Astrocyte (in vitro differentiated cells and primary cell): Measurements from ENCODE around the gene CNTN5. TPM values are rescaled to one million over a fixed set of nuclear protein-coding genes. Genes with fewer than 3 reads are reported as not detected.

Experiments used
- DNase-seq: peaks from one replicate; pipeline ENCODE4 v3.0.0-alpha.2; 2010; ENCODE audit warnings: low read depth
- FAIRE-seq: peaks from 2 replicates; lab custom pipeline; 2011; peaks lifted over from hg19 to GRCh38; lab: Jason Lieb, UNC
- H2AFZ ChIP-seq: 2 replicates; pipeline ENCODE4 v1.6.0; 2012; ENCODE audit warnings: low read depth, low read length, inconsistent platforms
- H3K27ac ChIP-seq: 2 replicates; pipeline ENCODE4 v1.5.1; 2011; ENCODE audit warnings: low read depth, low read length, inconsistent platforms
- H3K27me3 ChIP-seq: 2 replicates; pipeline ENCODE4 v1.6.0; 2011; ENCODE audit warnings: low read length, inconsistent platforms; ENCODE audit not compliant: insufficient read depth
- H3K36me3 ChIP-seq: 2 replicates; pipeline ENCODE4 v1.5.1; 2011; ENCODE audit warnings: low read length, inconsistent platforms; ENCODE audit not compliant: insufficient read depth
- H3K4me1 ChIP-seq: 2 replicates; pipeline ENCODE4 v1.5.1; 2011; ENCODE audit warnings: low read length, inconsistent platforms; ENCODE audit not compliant: insufficient read depth
- H3K4me2 ChIP-seq: 2 replicates; pipeline ENCODE4 v1.6.0; 2012; ENCODE audit warnings: low read length, inconsistent platforms
- H3K4me3 ChIP-seq: 2 replicates; pipeline ENCODE4 v1.5.1; 2011; ENCODE audit warnings: low read depth, mild to moderate bottlenecking, low read length, inconsistent platforms; ENCODE audit not compliant: insufficient read depth
- H3K79me2 ChIP-seq: 2 replicates; pipeline ENCODE4 v1.6.0; 2012; ENCODE audit warnings: mild to moderate bottlenecking, low read length, inconsistent platforms; ENCODE audit not compliant: insufficient read depth
- H3K9ac ChIP-seq: 2 replicates; pipeline ENCODE4 v1.6.0; 2012; ENCODE audit warnings: mild to moderate bottlenecking, low read length, inconsistent platforms
- H3K9me3 ChIP-seq: 2 replicates; pipeline ENCODE4 v1.5.1; 2012; ENCODE audit warnings: low read depth, mild to moderate bottlenecking, low read length, inconsistent platforms; ENCODE audit not compliant: insufficient read depth
- H4K20me1 ChIP-seq: 2 replicates; pipeline ENCODE4 v1.6.0; 2012; ENCODE audit warnings: low read length, inconsistent platforms; ENCODE audit not compliant: insufficient read depth
- H3K27ac Mint-ChIP-seq: one replicate; pipeline ENCODE4 v1.8.0; 2021; ENCODE audit warnings: mild to moderate bottlenecking, mixed read lengths; ENCODE audit not compliant: unreplicated experiment
- H3K27me3 Mint-ChIP-seq: one replicate; pipeline ENCODE4 v1.8.0; 2021; ENCODE audit warnings: low read depth, mixed read lengths; ENCODE audit not compliant: unreplicated experiment
- H3K36me3 Mint-ChIP-seq: one replicate; pipeline ENCODE4 v1.8.0; 2021; ENCODE audit warnings: low read depth, mixed read lengths; ENCODE audit not compliant: unreplicated experiment
- H3K4me1 Mint-ChIP-seq: one replicate; pipeline ENCODE4 v1.8.0; 2021; ENCODE audit warnings: low read depth, mixed read lengths; ENCODE audit not compliant: unreplicated experiment
- H3K4me3 Mint-ChIP-seq: one replicate; pipeline ENCODE4 v1.8.0; 2021; ENCODE audit warnings: mild to moderate bottlenecking, moderate library complexity, mixed read lengths; ENCODE audit not compliant: unreplicated experiment
- H3K9me3 Mint-ChIP-seq: one replicate; pipeline ENCODE4 v1.8.0; 2021; ENCODE audit warnings: mild to moderate bottlenecking, mixed read lengths; ENCODE audit not compliant: unreplicated experiment
- EZH2 ChIP-seq: IDR thresholded peaks from 2 replicates; pipeline ENCODE4 v1.6.1; 2012; ENCODE audit warnings: mild to moderate bottlenecking, low read length, inconsistent platforms; ENCODE audit not compliant: insufficient read depth
- total RNA-seq: library from RNA; stranded (reverse); gene quantifications from 2 replicates; pipeline ENCODE4 v1.2.1, GENCODE V29; 2021
- TF ChIP-seq, protein P1 (sequence below): IDR thresholded peaks from 2 replicates; pipeline ENCODE4 v1.5.1; 2011; ENCODE audit warnings: low read depth, mild to moderate bottlenecking, inconsistent platforms, low read length, moderate library complexity; ENCODE audit not compliant: insufficient read depth

CNTN5 gene
- total RNA-seq, 1 donor from 2014 or later: 1.1 TPM

DNA sequence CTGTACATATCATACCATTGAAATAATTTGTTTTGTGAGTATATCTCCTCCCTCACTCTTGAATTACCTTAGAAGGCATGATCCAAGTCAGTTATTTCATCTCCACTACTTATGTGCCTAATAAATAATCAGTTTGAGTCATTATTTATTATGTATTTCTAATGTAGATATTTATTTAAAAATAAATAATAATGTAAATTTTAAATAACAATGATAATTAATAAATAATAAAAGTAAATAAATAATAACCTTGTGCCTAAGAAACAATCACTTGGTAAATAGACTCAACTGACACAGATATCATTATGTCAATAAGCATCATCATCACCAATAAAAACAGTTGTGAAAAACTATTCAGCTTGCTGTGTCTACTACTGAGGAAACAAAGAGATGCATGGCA is 213.8 kb downstream of the CNTN5 start:
- peaks cover 1% of the 10 kb centered on the region for H3K36me3 Mint-ChIP-seq
- peaks cover 5% of the 10 kb centered on the region for H3K9me3 Mint-ChIP-seq
- no peak overlapping the region for H3K27ac Mint-ChIP-seq
- H3K4me3 Mint-ChIP-seq: no peak overlapping the region
- H3K36me3 ChIP-seq: no peaks in the 10 kb centered on the region
- no peak overlapping the region for H2AFZ ChIP-seq
- no peak for DNase-seq
- H3K27me3 Mint-ChIP-seq: no peaks in the 10 kb centered on the region
- H3K27ac ChIP-seq: no peak overlapping the region
- FAIRE-seq: no peak
- H3K9me3 ChIP-seq: no peaks in the 10 kb centered on the region
- no peak overlapping the region for H3K4me3 ChIP-seq
- no peak overlapping the region for H3K9ac ChIP-seq
- H4K20me1 ChIP-seq: no peaks in the 10 kb centered on the region
- no peak overlapping the region for H3K4me2 ChIP-seq
- H3K4me1 Mint-ChIP-seq: no peaks in the 10 kb centered on the region
- TF ChIP-seq, protein P1, sequence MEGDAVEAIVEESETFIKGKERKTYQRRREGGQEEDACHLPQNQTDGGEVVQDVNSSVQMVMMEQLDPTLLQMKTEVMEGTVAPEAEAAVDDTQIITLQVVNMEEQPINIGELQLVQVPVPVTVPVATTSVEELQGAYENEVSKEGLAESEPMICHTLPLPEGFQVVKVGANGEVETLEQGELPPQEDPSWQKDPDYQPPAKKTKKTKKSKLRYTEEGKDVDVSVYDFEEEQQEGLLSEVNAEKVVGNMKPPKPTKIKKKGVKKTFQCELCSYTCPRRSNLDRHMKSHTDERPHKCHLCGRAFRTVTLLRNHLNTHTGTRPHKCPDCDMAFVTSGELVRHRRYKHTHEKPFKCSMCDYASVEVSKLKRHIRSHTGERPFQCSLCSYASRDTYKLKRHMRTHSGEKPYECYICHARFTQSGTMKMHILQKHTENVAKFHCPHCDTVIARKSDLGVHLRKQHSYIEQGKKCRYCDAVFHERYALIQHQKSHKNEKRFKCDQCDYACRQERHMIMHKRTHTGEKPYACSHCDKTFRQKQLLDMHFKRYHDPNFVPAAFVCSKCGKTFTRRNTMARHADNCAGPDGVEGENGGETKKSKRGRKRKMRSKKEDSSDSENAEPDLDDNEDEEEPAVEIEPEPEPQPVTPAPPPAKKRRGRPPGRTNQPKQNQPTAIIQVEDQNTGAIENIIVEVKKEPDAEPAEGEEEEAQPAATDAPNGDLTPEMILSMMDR: no peak
- TF ChIP-seq EZH2: no peak
- no peaks in the 10 kb centered on the region for H3K4me1 ChIP-seq
- H3K79me2 ChIP-seq: no peaks in the 10 kb centered on the region
- H3K27me3 ChIP-seq: no peaks in the 10 kb centered on the region

DNA sequence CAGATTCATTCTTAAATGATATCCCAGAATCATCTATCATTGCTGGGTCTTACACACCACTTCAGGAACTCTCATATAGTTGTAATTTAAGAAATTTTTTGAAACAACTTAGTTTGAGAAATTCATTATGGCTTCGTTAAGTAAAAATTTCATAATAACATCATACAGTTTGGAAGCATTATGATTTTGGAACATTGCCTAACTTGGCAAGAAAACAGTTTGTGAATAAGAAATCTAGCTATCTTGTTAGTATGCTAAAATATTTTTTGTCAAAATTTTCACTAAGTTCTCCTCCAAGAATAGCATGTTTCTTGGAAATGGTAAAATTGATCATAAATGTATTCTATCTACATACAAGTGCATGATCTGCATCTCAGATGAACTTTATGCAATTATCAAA is 217.7 kb downstream of the CNTN5 start:
- no peaks in the 10 kb centered on the region for H3K27me3 Mint-ChIP-seq
- H3K27ac Mint-ChIP-seq: no peak overlapping the region
- Histone ChIP-seq H3K9ac (no peak overlapping the region), H2AFZ (no peak overlapping the region), H3K4me1 (no peaks in the 10 kb centered on the region), H3K27me3 (no peaks in the 10 kb centered on the region), H4K20me1 (no peaks in the 10 kb centered on the region), H3K9me3 (no peaks in the 10 kb centered on the region), H3K4me3 (no peak overlapping the region), H3K27ac (no peak overlapping the region), H3K4me2 (no peak overlapping the region), H3K79me2 (no peaks in the 10 kb centered on the region), H3K36me3 (no peaks in the 10 kb centered on the region)
- H3K4me3 Mint-ChIP-seq: no peak overlapping the region
- DNase-seq: no peak
- no peaks in the 10 kb centered on the region for H3K4me1 Mint-ChIP-seq
- no peaks in the 10 kb centered on the region for H3K9me3 Mint-ChIP-seq
- no peak for FAIRE-seq
- TF ChIP-seq EZH2: no peak
- H3K36me3 Mint-ChIP-seq: peaks cover 1% of the 10 kb centered on the region

- no peaks in the 10 kb centered on the region for H3K27me3 Mint-ChIP-seq
- Histone ChIP-seq H3K27ac (no peak overlapping the region), H3K9me3 (no peaks in the 10 kb centered on the region), H3K4me3 (no peak overlapping the region), H3K27me3 (no peaks in the 10 kb centered on the region), H2AFZ (no peak overlapping the region), H3K4me1 (no peaks in the 10 kb centered on the region), H3K79me2 (no peaks in the 10 kb centered on the region), H4K20me1 (no peaks in the 10 kb centered on the region), H3K4me2 (no peak overlapping the region), H3K36me3 (no peaks in the 10 kb centered on the region), H3K9ac (no peak overlapping the region)
- H3K27ac Mint-ChIP-seq: no peak overlapping the region
- H3K4me1 Mint-ChIP-seq: peaks cover 2% of the 10 kb centered on the region
- DNase-seq (no peak), FAIRE-seq (no peak)
- H3K4me3 Mint-ChIP-seq: no peak overlapping the region
- TF ChIP-seq, protein P1: no peak
- no peak for TF ChIP-seq EZH2
- no peaks in the 10 kb centered on the region for H3K36me3 Mint-ChIP-seq
- H3K9me3 Mint-ChIP-seq: no peaks in the 10 kb centered on the region
These were observed 219.7 kb downstream of the CNTN5 start for GRCh38 chr11:99240192-99241030.
